Tibial nerve (tissue), 4 donors: ENCODE measurements around the gene ABHD10. TPM values are rescaled to one million over a fixed set of nuclear protein-coding genes. Genes with fewer than 3 reads are reported as not detected.

Experiments
- DNase-seq, 2 donors: peaks; one replicate each; pipeline ENCODE4 v3.0.0-alpha.2; 2019; ENCODE audit warnings: low spot score in 2 of 2
- H3K27ac ChIP-seq, 4 donors: fragments of 200-600 bp; sonication (generic) in 3 of 4; one replicate each; pipeline ENCODE4 v1.5.1; 2017 to 2019; ENCODE audit warnings: mild to moderate bottlenecking in 1 of 4
- H3K27me3 ChIP-seq, 2 donors: fragments of 200-600 bp; sonication (generic) in 1 of 2; one replicate each; pipeline versions ENCODE4 v1.5.1 to v1.6.0; 2017 to 2019
- H3K36me3 ChIP-seq, 3 donors: fragments of 200-600 bp; sonication (generic); one replicate each; pipeline ENCODE4 v1.5.1; 2018 to 2019
- H3K4me1 ChIP-seq, 4 donors: fragments of 200-600 bp; sonication (generic) in 3 of 4; one replicate each; pipeline ENCODE4 v1.5.1; 2017 to 2019
- H3K4me3 ChIP-seq, 4 donors: fragments of 200-600 bp; sonication (generic) in 3 of 4; one replicate each; pipeline ENCODE4 v1.5.1; 2017 to 2019; ENCODE audit warnings: mild to moderate bottlenecking in 1 of 4, moderate library complexity in 1 of 4
- H3K9me3 ChIP-seq, 4 donors: fragments of 200-600 bp; sonication (generic) in 3 of 4; one replicate each; pipeline ENCODE4 v1.5.1; 2017 to 2019
- EP300 ChIP-seq, 2 donors: sonication (generic); formaldehyde crosslinking; IDR thresholded peaks; one replicate each; pipeline ENCODE4 v1.6.1; 2017; ENCODE audit warnings: antibody characterized with exemption in 2 of 2, mild to moderate bottlenecking in 1 of 2
- POLR2A ChIP-seq, 2 donors: fragments of 450-650 bp; IDR thresholded peaks; one replicate each; pipeline ENCODE4 v1.6.1; 2017; ENCODE audit warnings: antibody characterized with exemption in 2 of 2, mild to moderate bottlenecking in 2 of 2, moderate library complexity in 2 of 2
- WGBS, 2 donors: methylation state at CpG; one replicate each; pipeline ENCODE4 v1.1.5; 2018; 5-methylcytosine and 5-hydroxymethylcytosine counted together
- total RNA-seq, 4 donors: library from RNA; depleted of rRNA; stranded (reverse); fragments of >200 nt; gene quantifications; one replicate each; pipeline ENCODE4 v1.1.0, GENCODE V29; 2016
- TF ChIP-seq, protein P1 (sequence below), 5 experiments: fragments of 200-600 bp in 3 of 5; fragments of 450-650 bp in 2 of 5; sonication (generic) in 3 of 5; IDR thresholded peaks; one replicate each; pipeline ENCODE4 v1.5.1; 2016 to 2019; ENCODE audit warnings: antibody characterized with exemption in 5 of 5, mild to moderate bottlenecking in 3 of 5, moderate library complexity in 2 of 5

Gene ABHD10
- total RNA-seq, 4 donors from 2014 or later, result 11.7 to 28.8 (median 19.4) TPM

DNA sequence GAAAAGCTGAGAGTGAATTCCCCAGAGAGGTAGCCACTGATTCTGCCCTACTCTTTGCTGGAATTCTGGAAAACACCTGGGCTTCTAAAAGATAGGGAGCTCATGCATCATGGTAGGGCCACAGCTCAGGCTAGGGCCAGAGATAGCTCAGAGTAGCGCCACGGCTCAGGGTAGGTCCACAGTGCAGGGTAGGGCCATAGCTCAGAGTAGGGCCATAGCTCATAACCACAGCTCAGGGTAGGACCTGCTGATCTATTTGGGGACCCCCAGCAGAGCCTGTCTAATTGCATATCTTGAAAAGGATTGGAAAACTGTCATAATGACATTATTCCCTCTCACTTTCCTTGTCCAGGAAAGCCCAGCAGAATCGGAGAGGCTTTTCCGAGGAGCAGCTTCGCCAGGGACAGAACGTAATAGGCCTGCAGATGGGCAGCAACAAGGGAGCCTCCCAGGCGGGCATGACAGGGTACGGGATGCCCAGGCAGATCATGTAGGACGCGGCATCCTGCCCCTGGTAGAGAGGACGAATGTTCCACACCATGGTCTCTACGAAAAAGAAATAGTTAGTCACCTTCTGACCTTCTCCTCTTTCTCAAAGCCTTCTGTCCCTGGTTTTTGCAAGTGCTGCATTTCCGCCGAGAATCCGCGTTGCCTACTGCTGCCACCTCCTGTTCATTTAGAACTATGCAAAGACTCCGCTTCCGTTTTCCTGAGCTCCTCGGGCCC is 34.4 kb downstream of the ABHD10 start:
- TF ChIP-seq EP300 (IDR thresholded peaks at IDR 0.05) (peak in 1 of 2 donors; percentile 22), POLR2A (IDR thresholded peaks at IDR 0.05) (no peak)
- TF ChIP-seq, protein P1, sequence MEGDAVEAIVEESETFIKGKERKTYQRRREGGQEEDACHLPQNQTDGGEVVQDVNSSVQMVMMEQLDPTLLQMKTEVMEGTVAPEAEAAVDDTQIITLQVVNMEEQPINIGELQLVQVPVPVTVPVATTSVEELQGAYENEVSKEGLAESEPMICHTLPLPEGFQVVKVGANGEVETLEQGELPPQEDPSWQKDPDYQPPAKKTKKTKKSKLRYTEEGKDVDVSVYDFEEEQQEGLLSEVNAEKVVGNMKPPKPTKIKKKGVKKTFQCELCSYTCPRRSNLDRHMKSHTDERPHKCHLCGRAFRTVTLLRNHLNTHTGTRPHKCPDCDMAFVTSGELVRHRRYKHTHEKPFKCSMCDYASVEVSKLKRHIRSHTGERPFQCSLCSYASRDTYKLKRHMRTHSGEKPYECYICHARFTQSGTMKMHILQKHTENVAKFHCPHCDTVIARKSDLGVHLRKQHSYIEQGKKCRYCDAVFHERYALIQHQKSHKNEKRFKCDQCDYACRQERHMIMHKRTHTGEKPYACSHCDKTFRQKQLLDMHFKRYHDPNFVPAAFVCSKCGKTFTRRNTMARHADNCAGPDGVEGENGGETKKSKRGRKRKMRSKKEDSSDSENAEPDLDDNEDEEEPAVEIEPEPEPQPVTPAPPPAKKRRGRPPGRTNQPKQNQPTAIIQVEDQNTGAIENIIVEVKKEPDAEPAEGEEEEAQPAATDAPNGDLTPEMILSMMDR (IDR thresholded peaks at IDR 0.05), result peak; percentile 53 to 77 (median 69)
- peak overlapping the region in 1 of 4 donors; percentile 6 for H3K4me3 ChIP-seq
- peak; percentile 33 to 54 for DNase-seq
- no peaks in the 10 kb centered on the region for H3K27me3 ChIP-seq
- no peaks in the 10 kb centered on the region for H3K36me3 ChIP-seq
- H3K27ac ChIP-seq, result peak overlapping the region in 2 of 4 donors; percentile 11 to 54
- no peaks in the 10 kb centered on the region for H3K9me3 ChIP-seq
- WGBS, 2 donors, result 29 to 31% methylated on average over 19 of the region's 19 CpGs
- H3K4me1 ChIP-seq, result peaks cover 0 to 34% (median 2%) of the 10 kb centered on the region in 4 donors

DNA sequence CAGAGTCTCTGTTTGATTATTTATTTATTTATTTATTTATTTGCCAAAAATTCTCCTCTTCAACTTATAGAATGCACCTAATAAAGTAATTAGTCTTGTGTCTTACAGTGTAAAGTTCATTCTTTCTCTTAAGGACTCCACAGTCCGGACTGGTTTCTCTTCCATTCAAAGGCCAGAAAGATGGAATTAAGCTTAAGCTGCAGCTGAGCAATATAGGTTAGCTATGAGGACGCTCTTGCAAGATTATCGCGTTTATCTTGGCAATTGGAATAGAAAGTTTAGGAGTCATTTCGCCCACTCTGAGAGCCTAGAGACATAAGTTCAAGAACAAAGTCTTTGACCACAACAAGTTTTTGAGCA is 34.9 kb downstream of the ABHD10 start:
- H3K9me3 ChIP-seq, result no peaks in the 10 kb centered on the region
- H3K27me3 ChIP-seq, result no peaks in the 10 kb centered on the region
- H3K4me1 ChIP-seq, result peaks cover 0 to 31% (median 2%) of the 10 kb centered on the region in 4 donors
- H3K4me3 ChIP-seq, result no peak overlapping the region
- WGBS, 2 donors, result 43 to 64% methylated on average over 5 of the region's 5 CpGs
- H3K27ac ChIP-seq, result no peak overlapping the region
- no peak for DNase-seq
- TF ChIP-seq, protein P1 (IDR thresholded peaks at IDR 0.05), result no peak
- TF ChIP-seq POLR2A (IDR thresholded peaks at IDR 0.05) (no peak), EP300 (IDR thresholded peaks at IDR 0.05) (no peak)
- H3K36me3 ChIP-seq, result no peaks in the 10 kb centered on the region

DNA sequence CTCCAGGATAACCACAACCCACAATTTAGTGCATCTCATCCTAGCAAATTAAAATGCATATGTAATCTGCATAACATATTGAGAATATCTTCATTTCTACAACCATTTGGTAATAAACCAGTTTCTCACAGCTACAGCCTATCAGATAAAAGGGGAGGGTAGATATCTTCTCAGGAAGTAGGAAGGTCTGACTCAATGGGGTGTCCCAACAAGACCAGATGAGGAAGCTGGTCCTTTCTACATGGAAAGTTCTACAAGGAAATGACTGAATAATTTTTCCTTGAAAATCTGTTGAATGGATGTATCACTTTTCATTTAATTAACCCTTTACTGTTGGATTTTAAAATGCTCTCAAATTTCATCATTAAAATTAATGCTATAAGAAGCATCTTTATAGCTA is 38.3 kb downstream of the ABHD10 start:
- Histone ChIP-seq H3K4me3 (no peak overlapping the region), H3K4me1 (peaks cover 0 to 22% (median 2%) of the 10 kb centered on the region in 4 donors), H3K27me3 (no peaks in the 10 kb centered on the region), H3K36me3 (no peaks in the 10 kb centered on the region), H3K9me3 (peaks cover 0 to 6% (median 0%) of the 10 kb centered on the region in 4 donors), H3K27ac (no peak overlapping the region)
- no peak for DNase-seq
- TF ChIP-seq, protein P1 (IDR thresholded peaks at IDR 0.05), result no peak
- TF ChIP-seq EP300 (IDR thresholded peaks at IDR 0.05) (no peak), POLR2A (IDR thresholded peaks at IDR 0.05) (no peak)

DNA sequence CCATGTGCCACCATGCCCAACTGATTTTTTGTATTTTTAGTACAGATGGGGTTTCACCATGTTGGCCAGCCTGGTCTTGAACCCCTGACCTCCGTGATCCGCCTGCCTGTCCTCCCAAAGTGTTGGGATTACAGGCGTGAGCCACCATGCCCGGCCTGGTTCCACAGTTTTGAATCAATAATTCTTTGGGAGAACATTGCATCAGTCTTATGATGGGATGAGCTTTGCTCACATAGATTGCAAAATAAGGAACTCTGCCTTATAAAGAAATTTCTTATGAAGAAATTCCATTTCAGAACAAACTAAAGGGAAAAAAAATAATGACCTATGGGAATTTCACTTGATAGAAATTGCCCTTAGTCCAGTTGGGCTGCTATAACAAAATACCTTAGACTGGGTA is 39.9 kb downstream of the ABHD10 start:
- DNase-seq, result no peak
- TF ChIP-seq, protein P1 (IDR thresholded peaks at IDR 0.05), result no peak
- Histone ChIP-seq H3K27me3 (no peaks in the 10 kb centered on the region), H3K9me3 (peaks cover 0 to 6% (median 0%) of the 10 kb centered on the region in 4 donors), H3K27ac (no peak overlapping the region), H3K36me3 (no peaks in the 10 kb centered on the region), H3K4me3 (no peak overlapping the region), H3K4me1 (peaks cover 0 to 5% (median 0%) of the 10 kb centered on the region in 4 donors)
- WGBS, 2 donors, result 90 to 96% methylated on average over 4 of the region's 4 CpGs

DNA sequence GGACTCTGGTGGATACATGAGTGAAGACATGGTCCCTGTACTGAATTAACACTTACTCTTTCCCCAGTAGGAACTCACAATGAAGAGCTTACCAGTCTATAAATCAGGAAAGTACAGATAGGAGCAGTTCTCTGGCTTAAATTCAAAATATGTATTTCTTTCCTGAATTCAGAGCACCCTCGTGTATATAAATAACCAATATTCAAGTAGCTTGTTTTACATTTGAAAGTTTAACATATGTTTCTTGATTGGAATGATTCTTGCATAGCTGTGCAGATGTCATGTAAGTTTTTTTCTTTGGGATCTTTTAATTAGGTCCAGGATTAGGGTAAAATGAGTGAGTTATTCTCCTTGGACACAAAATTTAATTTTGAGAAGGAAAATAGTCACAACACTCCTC is 40.9 kb downstream of the ABHD10 start:
- WGBS, 2 donors, result 71% methylated on average over 1 of the region's 1 CpG
- no peaks in the 10 kb centered on the region for H3K27me3 ChIP-seq
- DNase-seq, result no peak
- no peak for TF ChIP-seq POLR2A (IDR thresholded peaks at IDR 0.05)
- TF ChIP-seq, protein P1 (IDR thresholded peaks at IDR 0.05), result no peak
- no peak for TF ChIP-seq EP300 (IDR thresholded peaks at IDR 0.05)
- no peaks in the 10 kb centered on the region for H3K36me3 ChIP-seq
- H3K9me3 ChIP-seq, result peaks cover 0 to 6% (median 0%) of the 10 kb centered on the region in 4 donors
- no peak overlapping the region for H3K4me3 ChIP-seq
- H3K4me1 ChIP-seq, result no peaks in the 10 kb centered on the region
- no peak overlapping the region for H3K27ac ChIP-seq
